Stomach (tissue), 9 donors: ENCODE data around the gene TTLL11. TPM values are rescaled to one million over a fixed set of nuclear protein-coding genes. Genes with fewer than 3 reads are reported as not detected.

ENCODE experiments used
- DNase-seq, 2 donors: peaks; one replicate each; pipeline versions ENCODE4 v3.0.0 to v3.0.0-alpha.2; 2013 to 2019
- H3K27ac ChIP-seq, 5 donors: fragments of 200-600 bp in 4 of 5; sonication (generic) in 4 of 5; one replicate each; pipeline ENCODE4 v1.5.1; 2013 to 2019; ENCODE audit warnings: mild to moderate bottlenecking in 1 of 5, moderate library complexity in 1 of 5
- H3K27me3 ChIP-seq, 3 donors: fragments of 200-600 bp; sonication (generic); one replicate each; pipeline ENCODE4 v1.5.1; 2017 to 2019; ENCODE audit warnings: mixed run types in 1 of 3
- H3K36me3 ChIP-seq, 4 donors: fragments of 200-600 bp; sonication (generic); 1 replicate in 3 of 4; 2 replicates in 1 of 4; pipeline ENCODE4 v1.5.1; 2016 to 2019
- H3K4me1 ChIP-seq, 4 donors: fragments of 200-600 bp; sonication (generic); one replicate each; pipeline ENCODE4 v1.5.1; 2016 to 2019
- H3K4me3 ChIP-seq, 4 donors: fragments of 200-600 bp; sonication (generic) in 3 of 4; one replicate each; pipeline ENCODE4 v1.5.1; 2016 to 2019; ENCODE audit warnings: mild to moderate bottlenecking in 1 of 4
- H3K9me3 ChIP-seq, 4 donors: fragments of 200-600 bp; sonication (generic); one replicate each; pipeline ENCODE4 v1.5.1; 2016 to 2019
- EP300 ChIP-seq: sonication (generic); formaldehyde crosslinking; IDR thresholded peaks from one replicate; pipeline ENCODE4 v1.6.1; 2017; ENCODE audit warnings: antibody characterized with exemption
- POLR2A ChIP-seq, 4 donors: fragments of 450-650 bp; IDR thresholded peaks; one replicate each; pipeline ENCODE4 v1.6.1; 2016; ENCODE audit warnings: antibody characterized with exemption in 4 of 4, control low read depth in 2 of 4, mild to moderate bottlenecking in 1 of 4, moderate library complexity in 1 of 4
- POLR2AphosphoS5 ChIP-seq, 3 donors: sonication (generic); formaldehyde crosslinking; IDR thresholded peaks; one replicate each; pipeline ENCODE4 v1.6.1; 2016; ENCODE audit warnings: antibody characterized with exemption in 3 of 3
- WGBS, 5 donors: extraction: QIAGEN DNeasy Blood & Tissue Kit in 3 of 5; methylation state at CpG; one replicate each; pipeline versions ENCODE4 v1.1.5 to v1.1.7; 2013 to 2018; 5-methylcytosine and 5-hydroxymethylcytosine counted together
- intact Hi-C: fragments of 100-400 bp; cut with DNase I; formaldehyde crosslinking; loops from one replicate; pipeline ENCODE4 v1.15.1; 2023; ENCODE audit warnings: low total_unique reads
- polyA plus RNA-seq, 3 donors: library from polyadenylated mRNA; stranded (reverse); fragments of 200-250 nt; gene quantifications; one replicate each; pipeline ENCODE4 v1.2.3, GENCODE V29; 2013
- total RNA-seq, 5 donors: library from RNA; depleted of rRNA; stranded (reverse); fragments of >200 nt; gene quantifications; one replicate each; pipeline versions ENCODE4 v1.1.0 to v1.2.3, GENCODE V29; 2014 to 2016
- TF ChIP-seq, protein P1 (sequence below), 7 experiments: fragments of 450-650 bp in 4 of 7; fragments of 200-600 bp in 3 of 7; sonication (generic) in 3 of 7; IDR thresholded peaks; one replicate each; pipeline ENCODE4 v1.5.1; 2016 to 2019; ENCODE audit warnings: antibody characterized with exemption in 7 of 7, control low read depth in 2 of 7, mild to moderate bottlenecking in 1 of 7
- donor health status: healthy with polysubstance abuse.
- donor health status: Bipolar disorder and iron deficiency.
- donor health status: healthy.

Gene TTLL11
- total and polyA plus RNA-seq, 8 donors, result 3.6 to 18.2 (median 9.4) TPM

DNA sequence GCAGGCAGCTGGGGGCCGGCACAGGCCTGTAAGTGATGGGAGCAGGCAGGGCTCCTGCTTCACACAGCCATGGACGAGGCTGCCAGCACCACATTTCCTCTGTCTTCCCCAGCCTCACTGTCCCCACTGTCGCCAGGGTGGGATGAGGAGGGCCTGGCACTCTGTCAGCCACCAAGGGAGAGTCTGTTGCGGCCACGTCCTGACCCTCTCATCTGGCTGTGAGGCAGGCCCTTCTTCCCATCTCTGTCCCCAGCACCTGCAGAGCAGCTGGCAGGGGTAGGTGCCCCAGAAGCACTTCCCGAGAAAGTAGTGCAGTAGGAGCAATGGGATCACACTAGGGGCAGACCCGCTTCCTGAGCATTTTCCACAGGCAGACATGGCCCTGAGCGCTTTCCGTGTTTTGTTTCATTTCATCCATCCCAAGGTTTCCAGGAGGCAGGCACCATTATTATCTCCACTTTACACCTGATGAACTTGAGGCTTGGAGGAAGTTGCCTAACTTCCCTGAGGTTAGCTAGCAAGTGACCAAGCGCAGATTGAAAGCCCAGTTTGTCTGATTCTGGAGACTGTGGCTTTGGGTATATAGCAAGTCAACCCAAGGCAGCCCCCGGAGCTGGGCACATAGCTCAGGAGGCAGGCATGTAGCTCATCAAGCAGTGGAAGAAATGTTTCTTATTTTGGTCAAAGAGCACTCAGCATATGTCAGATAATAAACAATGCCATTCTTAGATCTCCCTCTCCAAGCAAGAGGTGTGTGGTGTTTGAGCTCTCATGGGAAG lies 239.3 kb downstream of the TTLL11 start:
- WGBS, 5 donors, result 89 to 95% (median 92%) methylated on average over 9 to 11 of the region's 11 CpGs
- H3K9me3 ChIP-seq, result no peaks in the 10 kb centered on the region
- H3K27me3 ChIP-seq, result no peaks in the 10 kb centered on the region
- intact Hi-C loops, result no loop called here
- no peak for TF ChIP-seq EP300
- TF ChIP-seq, protein P1, sequence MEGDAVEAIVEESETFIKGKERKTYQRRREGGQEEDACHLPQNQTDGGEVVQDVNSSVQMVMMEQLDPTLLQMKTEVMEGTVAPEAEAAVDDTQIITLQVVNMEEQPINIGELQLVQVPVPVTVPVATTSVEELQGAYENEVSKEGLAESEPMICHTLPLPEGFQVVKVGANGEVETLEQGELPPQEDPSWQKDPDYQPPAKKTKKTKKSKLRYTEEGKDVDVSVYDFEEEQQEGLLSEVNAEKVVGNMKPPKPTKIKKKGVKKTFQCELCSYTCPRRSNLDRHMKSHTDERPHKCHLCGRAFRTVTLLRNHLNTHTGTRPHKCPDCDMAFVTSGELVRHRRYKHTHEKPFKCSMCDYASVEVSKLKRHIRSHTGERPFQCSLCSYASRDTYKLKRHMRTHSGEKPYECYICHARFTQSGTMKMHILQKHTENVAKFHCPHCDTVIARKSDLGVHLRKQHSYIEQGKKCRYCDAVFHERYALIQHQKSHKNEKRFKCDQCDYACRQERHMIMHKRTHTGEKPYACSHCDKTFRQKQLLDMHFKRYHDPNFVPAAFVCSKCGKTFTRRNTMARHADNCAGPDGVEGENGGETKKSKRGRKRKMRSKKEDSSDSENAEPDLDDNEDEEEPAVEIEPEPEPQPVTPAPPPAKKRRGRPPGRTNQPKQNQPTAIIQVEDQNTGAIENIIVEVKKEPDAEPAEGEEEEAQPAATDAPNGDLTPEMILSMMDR (IDR thresholded peaks at IDR 0.05), result no peak
- TF ChIP-seq POLR2AphosphoS5 (IDR thresholded peaks at IDR 0.05), result no peak
- TF ChIP-seq POLR2A (IDR thresholded peaks at IDR 0.05), result no peak
- H3K4me1 ChIP-seq, result no peaks in the 10 kb centered on the region
- DNase-seq, result no peak
- H3K4me3 ChIP-seq, result no peak overlapping the region
- H3K36me3 ChIP-seq, result peaks cover 0 to 6% (median 0%) of the 10 kb centered on the region in 4 donors
- no peak overlapping the region for H3K27ac ChIP-seq

DNA sequence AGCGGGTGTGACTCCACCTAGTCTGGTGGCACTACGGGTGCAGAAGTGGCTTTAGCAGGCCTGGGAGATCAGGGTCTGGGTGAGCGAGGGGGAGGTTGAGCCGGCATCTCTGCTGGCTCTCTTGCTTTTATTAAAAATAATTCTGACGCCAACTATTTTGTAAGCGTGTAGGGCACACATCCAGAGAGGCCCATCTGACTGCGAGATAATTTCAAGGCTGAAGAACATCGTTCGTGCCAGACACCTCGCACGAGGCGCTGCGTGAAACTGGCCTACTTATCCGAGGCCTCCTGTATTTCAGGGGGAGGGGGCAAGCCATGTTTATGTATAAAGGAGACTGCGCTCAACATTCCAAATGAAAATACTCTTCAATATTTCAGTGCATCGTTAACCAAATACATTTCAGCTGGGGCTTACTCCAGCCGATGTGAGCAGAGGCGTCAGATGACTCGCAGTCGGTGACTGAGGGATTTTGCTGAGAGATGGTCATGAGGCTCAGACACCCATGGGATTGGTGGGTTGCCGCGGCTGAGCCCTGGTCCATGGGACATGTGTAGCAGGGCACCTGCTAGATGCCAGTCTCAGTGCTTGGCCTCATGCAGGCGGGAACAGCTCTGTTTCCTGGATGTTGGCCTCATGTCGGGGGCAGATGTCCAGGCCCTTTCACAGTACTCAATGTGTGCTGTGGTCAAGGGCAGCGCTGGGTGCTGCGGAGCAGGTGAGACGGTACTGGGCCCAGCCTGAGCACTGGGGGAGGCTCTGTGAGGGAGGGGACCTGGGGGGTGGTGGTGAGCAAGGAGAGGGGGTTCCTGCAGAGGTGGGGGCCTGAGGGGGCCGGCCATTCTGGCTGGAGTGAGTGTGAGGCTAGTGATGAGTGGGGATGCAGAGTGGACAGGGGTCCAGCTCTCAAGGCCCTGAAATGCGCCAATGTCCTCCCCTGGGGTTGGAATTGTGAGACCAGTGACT lies 240.2 kb downstream of the TTLL11 start:
- no peaks in the 10 kb centered on the region for H3K4me1 ChIP-seq
- peaks cover 0 to 6% (median 0%) of the 10 kb centered on the region in 4 donors for H3K36me3 ChIP-seq
- H3K4me3 ChIP-seq, result no peak overlapping the region
- H3K27ac ChIP-seq, result no peak overlapping the region
- peak in 1 of 2 donors; percentile 72 for DNase-seq
- intact Hi-C loops, result no loop called here
- no peaks in the 10 kb centered on the region for H3K9me3 ChIP-seq
- no peak for TF ChIP-seq POLR2AphosphoS5 (IDR thresholded peaks at IDR 0.05)
- no peak for TF ChIP-seq EP300
- TF ChIP-seq POLR2A (IDR thresholded peaks at IDR 0.05), result no peak
- TF ChIP-seq, protein P1 (IDR thresholded peaks at IDR 0.05), result no peak
- 87 to 95% (median 90%) methylated on average over 22 to 29 of the region's 29 CpGs for WGBS, 5 donors
- no peaks in the 10 kb centered on the region for H3K27me3 ChIP-seq

DNA sequence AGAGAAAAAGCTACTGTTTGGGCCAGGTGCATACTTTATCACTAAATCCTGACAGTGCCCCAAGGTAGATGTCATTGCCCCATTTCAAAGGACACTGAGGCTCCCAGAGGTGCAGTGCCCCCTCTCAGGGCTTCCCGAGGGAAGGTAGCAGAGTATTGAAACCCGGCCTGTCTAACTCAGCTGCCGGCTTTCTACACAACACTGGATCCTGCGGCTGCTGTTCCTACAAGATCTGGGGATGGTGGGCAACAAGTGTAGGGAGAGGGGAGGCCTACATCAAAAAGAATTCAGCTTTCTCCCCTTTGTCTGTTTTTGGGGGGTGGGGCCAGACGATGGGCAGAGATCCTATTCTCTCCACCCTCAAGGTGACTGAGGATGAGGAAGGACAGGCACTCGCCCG lies 240.9 kb downstream of the TTLL11 start:
- TF ChIP-seq POLR2AphosphoS5 (IDR thresholded peaks at IDR 0.05) (no peak), POLR2A (IDR thresholded peaks at IDR 0.05) (no peak), EP300 (no peak)
- TF ChIP-seq, protein P1 (IDR thresholded peaks at IDR 0.05), result no peak
- H3K9me3 ChIP-seq, result no peaks in the 10 kb centered on the region
- H3K4me1 ChIP-seq, result no peaks in the 10 kb centered on the region
- H3K36me3 ChIP-seq, result peaks cover 0 to 6% (median 0%) of the 10 kb centered on the region in 4 donors
- H3K27ac ChIP-seq, result no peak overlapping the region
- intact Hi-C loops, result no loop called here
- no peaks in the 10 kb centered on the region for H3K27me3 ChIP-seq
- no peak overlapping the region for H3K4me3 ChIP-seq
- no peak for DNase-seq
- 92 to 96% (median 93%) methylated on average over 7 of the region's 7 CpGs for WGBS, 5 donors

DNA sequence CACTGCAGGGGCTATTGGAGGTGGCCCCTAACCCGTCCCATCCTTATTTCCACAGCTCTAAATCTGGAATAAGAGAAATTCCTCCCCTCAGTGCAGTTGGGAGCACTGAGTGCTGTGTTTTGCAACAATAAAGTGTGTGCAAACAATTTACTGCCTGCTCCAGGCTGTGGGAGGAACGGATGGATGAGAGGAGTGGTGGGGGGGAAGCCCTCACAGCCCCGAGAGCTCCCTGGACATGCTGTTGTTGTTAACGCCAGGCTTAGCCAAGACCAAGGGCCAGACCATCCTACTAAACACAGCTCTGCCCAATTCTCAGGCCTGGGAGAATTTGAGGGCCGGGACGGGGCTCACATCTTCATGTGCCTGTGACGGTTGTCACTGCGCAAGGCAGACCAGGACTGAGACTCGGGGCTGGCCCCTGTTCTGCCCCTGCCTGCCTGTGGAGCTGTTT lies 241.4 kb downstream of the TTLL11 start:
- TF ChIP-seq POLR2AphosphoS5 (IDR thresholded peaks at IDR 0.05), result no peak
- TF ChIP-seq, protein P1 (IDR thresholded peaks at IDR 0.05), result no peak
- TF ChIP-seq EP300, result no peak
- TF ChIP-seq POLR2A (IDR thresholded peaks at IDR 0.05), result no peak
- no peak overlapping the region for H3K27ac ChIP-seq

More for the DNA sequence above, 241.4 kb downstream of the TTLL11 start:
- Histone ChIP-seq H3K4me1 (no peaks in the 10 kb centered on the region), H3K9me3 (no peaks in the 10 kb centered on the region), H3K4me3 (no peak overlapping the region), H3K27me3 (no peaks in the 10 kb centered on the region), H3K36me3 (peaks cover 0 to 6% (median 0%) of the 10 kb centered on the region in 4 donors)
- 86 to 93% (median 90%) methylated on average over 9 of the region's 9 CpGs for WGBS, 5 donors
- DNase-seq, result peak in 1 of 2 donors; percentile 57
- intact Hi-C loops, result no loop called here
